Neural progenitor cell (in vitro differentiated cells): ENCODE data around the gene NDUFAF8. TPM values are rescaled to one million over a fixed set of nuclear protein-coding genes. Genes with fewer than 3 reads are reported as not detected.

Source experiments
- DNase-seq: peaks from one replicate; pipeline ENCODE4 v3.0.0-alpha.2; 2016; ENCODE audit warnings: low spot score
- H2AFZ ChIP-seq: fragments of 200-600 bp; sonication (generic); replicated peaks from 2 replicates; pipeline ENCODE4 v1.6.1; 2016; ENCODE audit warnings: antibody characterized with exemption
- H3F3A ChIP-seq: fragments of 200-600 bp; sonication (generic); 2 replicates; pipeline ENCODE4 v1.6.1; 2016; ENCODE audit warnings: antibody characterized with exemption, low read depth
- H3K27ac ChIP-seq: fragments of 200-600 bp; sonication (generic); 2 replicates; pipeline ENCODE4 v1.5.1; 2016; ENCODE audit warnings: mild to moderate bottlenecking
- H3K27me3 ChIP-seq: fragments of 200-600 bp; sonication (generic); 2 replicates; pipeline ENCODE4 v1.6.1; 2016; ENCODE audit warnings: mild to moderate bottlenecking, moderate library complexity
- H3K36me3 ChIP-seq: fragments of 200-600 bp; sonication (generic); 2 replicates; pipeline ENCODE4 v1.5.1; 2016
- H3K4me1 ChIP-seq: fragments of 200-600 bp; sonication (generic); 2 replicates; pipeline ENCODE4 v1.6.1; 2016; ENCODE audit warnings: mixed run types
- H3K4me2 ChIP-seq: fragments of 200-600 bp; sonication (generic); 2 replicates; pipeline ENCODE4 v1.6.1; 2016
- H3K4me3 ChIP-seq: fragments of 200-600 bp; sonication (generic); 2 replicates; pipeline ENCODE4 v1.5.1; 2016
- H3K79me2 ChIP-seq: fragments of 200-600 bp; sonication (generic); 2 replicates; pipeline ENCODE4 v1.6.1; 2016; ENCODE audit warnings: low read depth
- H3K9ac ChIP-seq: fragments of 200-600 bp; sonication (generic); 2 replicates; pipeline ENCODE4 v1.6.1; 2016
- H3K9me3 ChIP-seq: fragments of 200-600 bp; sonication (generic); 2 replicates; pipeline ENCODE4 v1.5.1; 2016; ENCODE audit warnings: low read depth
- H4K20me1 ChIP-seq: fragments of 200-600 bp; sonication (generic); 2 replicates; pipeline ENCODE4 v1.6.1; 2016; ENCODE audit warnings: low read depth
- H3K27ac Mint-ChIP-seq: 3 replicates; pipeline ENCODE4 v1.8.0; 2021; ENCODE audit warnings: mixed read lengths
- H3K27me3 Mint-ChIP-seq: 2 replicates; pipeline ENCODE4 v1.8.0; 2022; ENCODE audit warnings: low read depth, mild to moderate bottlenecking, inconsistent platforms, moderate library complexity, mixed read lengths; ENCODE audit not compliant: insufficient read depth
- H3K36me3 Mint-ChIP-seq: 3 replicates; pipeline ENCODE4 v1.8.0; 2021; ENCODE audit warnings: mixed read lengths
- H3K4me1 Mint-ChIP-seq: 3 replicates; pipeline ENCODE4 v1.8.0; 2021; ENCODE audit warnings: mixed read lengths
- H3K4me3 Mint-ChIP-seq: 3 replicates; pipeline ENCODE4 v1.8.0; 2021; ENCODE audit warnings: mild to moderate bottlenecking, moderate library complexity, mixed read lengths
- H3K9me3 Mint-ChIP-seq: 3 replicates; pipeline ENCODE4 v1.8.0; 2020; ENCODE audit warnings: mixed read lengths
- EZH2 ChIP-seq: fragments of 200-600 bp; sonication (generic); IDR thresholded peaks from 2 replicates; pipeline ENCODE4 v1.6.1; 2017; ENCODE audit warnings: antibody characterized with exemption, mild to moderate bottlenecking, moderate library complexity
- EZH2phosphoT487 ChIP-seq: fragments of 200-600 bp; sonication (generic); IDR thresholded peaks from 2 replicates; pipeline ENCODE4 v1.6.1; 2017; ENCODE audit warnings: antibody characterized with exemption
- total RNA-seq: library from RNA; depleted of rRNA; stranded (reverse); fragments of >200 nt; gene quantifications from 2 replicates; pipeline ENCODE4 v1.2.3, GENCODE V29; 2015; ENCODE audit warnings: low replicate concordance
- TF ChIP-seq, protein P1 (sequence below): fragments of 200-600 bp; sonication (generic); IDR thresholded peaks from 2 replicates; pipeline ENCODE4 v1.5.1; 2017; ENCODE audit warnings: antibody characterized with exemption, mild to moderate bottlenecking

NDUFAF8 gene
- total RNA-seq, 1 donor from 2014 or later = 34.7 TPM

DNA sequence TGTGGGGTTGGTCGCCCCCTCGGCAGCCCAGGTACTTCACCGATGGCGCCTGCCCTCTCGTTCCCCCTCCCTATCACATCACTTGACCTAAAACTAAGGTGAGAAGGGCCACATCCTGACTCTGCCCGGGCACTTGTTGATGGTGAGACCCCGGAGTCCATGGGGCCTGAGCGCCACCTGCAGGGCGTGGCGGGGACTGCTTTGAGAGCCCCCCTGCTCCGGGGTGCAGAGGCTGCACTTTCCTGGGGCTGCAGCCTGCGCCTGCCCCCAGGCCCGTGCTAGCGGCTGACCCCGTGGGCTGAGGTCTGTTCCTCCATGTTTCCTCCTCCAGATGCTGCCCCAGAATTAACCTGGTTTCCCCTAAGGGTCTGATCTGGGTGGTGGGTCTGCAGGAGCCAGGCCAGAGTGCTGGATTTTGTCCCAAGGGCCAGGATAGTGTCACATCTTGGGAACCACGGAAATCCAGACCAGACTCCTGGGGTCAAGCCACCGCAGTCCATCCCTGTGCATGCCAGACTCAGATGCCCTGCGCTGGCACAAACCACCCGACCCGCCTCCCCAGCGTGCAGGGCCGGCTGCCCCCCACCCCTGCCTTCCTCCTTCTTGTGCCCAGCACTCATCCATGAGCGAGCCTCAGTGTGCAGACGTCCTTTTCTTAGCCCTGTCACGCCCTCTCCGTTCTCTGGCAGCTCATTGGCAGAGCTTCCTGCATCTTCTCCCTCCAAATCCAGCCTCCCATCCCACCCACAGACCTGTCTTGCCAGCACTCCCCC is 2.7 kb downstream of the NDUFAF8 start:
- Mint-ChIP-seq H3K27ac (no peak overlapping the region), H3K4me1 (peaks cover 28% of the 10 kb centered on the region), H3K9me3 (no peaks in the 10 kb centered on the region), H3K36me3 (peaks cover 1% of the 10 kb centered on the region), H3K27me3 (peaks cover 11% of the 10 kb centered on the region), H3K4me3 (peak overlapping the region; percentile 35)
- H3K9me3 ChIP-seq = no peaks in the 10 kb centered on the region
- H2AFZ ChIP-seq = no peak overlapping the region
- H3K4me3 ChIP-seq = no peak overlapping the region
- peak; percentile 81 for DNase-seq
- H3K36me3 ChIP-seq = no peaks in the 10 kb centered on the region
- H3K9ac ChIP-seq = no peak overlapping the region
- TF ChIP-seq EZH2 = no peak
- TF ChIP-seq, protein P1, sequence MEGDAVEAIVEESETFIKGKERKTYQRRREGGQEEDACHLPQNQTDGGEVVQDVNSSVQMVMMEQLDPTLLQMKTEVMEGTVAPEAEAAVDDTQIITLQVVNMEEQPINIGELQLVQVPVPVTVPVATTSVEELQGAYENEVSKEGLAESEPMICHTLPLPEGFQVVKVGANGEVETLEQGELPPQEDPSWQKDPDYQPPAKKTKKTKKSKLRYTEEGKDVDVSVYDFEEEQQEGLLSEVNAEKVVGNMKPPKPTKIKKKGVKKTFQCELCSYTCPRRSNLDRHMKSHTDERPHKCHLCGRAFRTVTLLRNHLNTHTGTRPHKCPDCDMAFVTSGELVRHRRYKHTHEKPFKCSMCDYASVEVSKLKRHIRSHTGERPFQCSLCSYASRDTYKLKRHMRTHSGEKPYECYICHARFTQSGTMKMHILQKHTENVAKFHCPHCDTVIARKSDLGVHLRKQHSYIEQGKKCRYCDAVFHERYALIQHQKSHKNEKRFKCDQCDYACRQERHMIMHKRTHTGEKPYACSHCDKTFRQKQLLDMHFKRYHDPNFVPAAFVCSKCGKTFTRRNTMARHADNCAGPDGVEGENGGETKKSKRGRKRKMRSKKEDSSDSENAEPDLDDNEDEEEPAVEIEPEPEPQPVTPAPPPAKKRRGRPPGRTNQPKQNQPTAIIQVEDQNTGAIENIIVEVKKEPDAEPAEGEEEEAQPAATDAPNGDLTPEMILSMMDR = peak; percentile 87
- peaks cover 5% of the 10 kb centered on the region for H3K4me1 ChIP-seq
- no peaks in the 10 kb centered on the region for H3K27me3 ChIP-seq
- H3K4me2 ChIP-seq = no peak overlapping the region
- peaks cover 20% of the 10 kb centered on the region for H4K20me1 ChIP-seq
- H3K27ac ChIP-seq = no peak overlapping the region
- peaks cover 22% of the 10 kb centered on the region for H3F3A ChIP-seq
- H3K79me2 ChIP-seq = peaks cover 27% of the 10 kb centered on the region

DNA sequence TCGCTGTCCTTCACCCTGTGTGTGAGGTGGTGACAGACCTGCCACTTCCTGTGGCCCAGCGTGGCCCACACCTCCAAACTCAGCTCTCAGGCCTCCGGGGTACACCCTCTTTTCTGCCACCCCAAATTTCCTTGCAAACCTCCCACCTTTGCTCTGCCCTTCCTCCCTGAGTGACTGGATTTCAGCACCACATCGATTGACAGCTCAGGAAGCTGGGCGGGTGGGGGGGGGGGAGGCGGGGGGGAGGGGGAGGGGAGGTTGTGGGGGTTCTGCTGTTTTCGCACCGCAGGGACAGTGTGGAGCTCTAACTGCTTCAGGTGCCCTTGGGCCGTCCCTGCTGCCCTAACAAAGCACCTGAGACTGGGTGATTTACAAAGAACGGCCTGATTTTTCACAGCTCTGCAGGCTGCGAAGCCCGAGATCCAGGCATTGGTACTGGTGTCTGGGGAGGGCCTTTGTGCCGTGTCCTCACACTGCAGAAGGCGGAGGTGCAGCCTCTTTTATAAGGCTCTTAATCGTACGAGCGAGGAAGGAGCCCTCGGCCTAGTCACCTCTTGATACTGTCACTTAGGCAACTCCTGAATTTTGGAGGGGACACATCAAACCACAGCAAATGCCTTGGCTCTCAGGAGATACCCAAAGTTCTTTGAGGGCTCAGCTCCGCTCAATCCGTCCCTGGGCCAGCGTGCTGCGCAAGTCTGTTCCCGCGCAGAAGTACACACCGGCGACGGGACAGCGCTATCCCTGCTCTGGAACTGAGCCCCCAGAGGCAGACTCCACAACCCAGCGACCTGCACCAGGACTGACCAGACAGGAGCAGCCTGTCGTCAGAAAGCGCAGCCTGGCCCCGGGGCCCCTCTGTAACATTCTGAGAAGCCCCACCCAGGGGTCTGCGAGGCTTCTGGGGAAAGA is 3.6 kb downstream of the NDUFAF8 start:
- peaks cover 1% of the 10 kb centered on the region for H3K36me3 Mint-ChIP-seq

DNA sequence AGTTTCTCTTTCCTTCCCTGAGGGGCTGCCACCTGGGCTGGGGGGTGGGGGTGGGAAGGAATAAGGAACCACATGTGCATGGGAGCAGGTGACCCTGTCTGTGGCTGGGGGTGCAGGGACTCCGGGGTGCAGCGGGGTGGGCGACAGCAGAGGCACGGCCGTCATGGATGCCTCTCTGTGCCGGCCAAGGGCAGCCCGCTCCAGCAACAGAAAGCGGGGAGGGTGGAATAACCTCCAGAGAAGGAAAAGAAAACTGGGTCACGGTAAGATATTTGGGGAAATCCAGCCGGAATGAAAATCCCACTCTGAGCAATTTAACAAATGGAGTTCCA is 4.2 kb downstream of the NDUFAF8 start:
- Histone ChIP-seq H3K4me1 (peaks cover 5% of the 10 kb centered on the region), H4K20me1 (peaks cover 11% of the 10 kb centered on the region), H2AFZ (no peak overlapping the region), H3F3A (peaks cover 22% of the 10 kb centered on the region), H3K79me2 (peaks cover 16% of the 10 kb centered on the region), H3K9me3 (no peaks in the 10 kb centered on the region), H3K4me2 (no peak overlapping the region), H3K27me3 (no peaks in the 10 kb centered on the region), H3K36me3 (no peaks in the 10 kb centered on the region), H3K4me3 (no peak overlapping the region), H3K9ac (no peak overlapping the region), H3K27ac (no peak overlapping the region)
- Mint-ChIP-seq H3K4me3 (no peak overlapping the region), H3K9me3 (no peaks in the 10 kb centered on the region), H3K27ac (peak overlapping the region; percentile 33), H3K4me1 (peaks cover 21% of the 10 kb centered on the region), H3K36me3 (peaks cover 1% of the 10 kb centered on the region), H3K27me3 (peaks cover 11% of the 10 kb centered on the region)
- no peak for DNase-seq
- no peak for TF ChIP-seq EZH2phosphoT487
- TF ChIP-seq EZH2 = no peak
- TF ChIP-seq, protein P1 = no peak

More for the DNA sequence above, 3.6 kb downstream of the NDUFAF8 start:
- H3K9me3 ChIP-seq = no peaks in the 10 kb centered on the region
- no peaks in the 10 kb centered on the region for H3K27me3 ChIP-seq
- Mint-ChIP-seq H3K4me3 (peak overlapping the region; percentile 35), H3K9me3 (no peaks in the 10 kb centered on the region), H3K27me3 (peaks cover 11% of the 10 kb centered on the region), H3K4me1 (peaks cover 26% of the 10 kb centered on the region), H3K27ac (no peak overlapping the region)
- H3K79me2 ChIP-seq = peaks cover 23% of the 10 kb centered on the region
- no peak overlapping the region for H3K4me2 ChIP-seq
- H3K27ac ChIP-seq = no peak overlapping the region
- H3K9ac ChIP-seq = no peak overlapping the region
- no peaks in the 10 kb centered on the region for H3K36me3 ChIP-seq
- H3K4me3 ChIP-seq = no peak overlapping the region
- peaks cover 17% of the 10 kb centered on the region for H4K20me1 ChIP-seq
- H3K4me1 ChIP-seq = peaks cover 5% of the 10 kb centered on the region
- no peak for TF ChIP-seq EZH2
- TF ChIP-seq, protein P1 = no peak
- TF ChIP-seq EZH2phosphoT487 = no peak
- DNase-seq = no peak
- H2AFZ ChIP-seq = no peak overlapping the region
- peaks cover 22% of the 10 kb centered on the region for H3F3A ChIP-seq
